ENCODE data around the gene DENND4C.

Gene DENND4C

GRCh38 chr9:19420877-19421276 is 190.4 kb downstream of the DENND4C start:
- DNase-seq = no peak

Data from activated CD4-positive, CD25-positive, alpha-beta regulatory T cell treated with anti-CD3 and anti-CD28 coated beads, Interleukin-2, amount 50 U/mL, for 72 hours (primary cell).